HG03159 (cell line): Measurements from ENCODE around the gene MRGPRX2.

Experiments used
- ATAC-seq: cut with Tn5 transposase; IDR thresholded peaks from one replicate; pipeline ENCODE4 v1.9.1; 2021; ENCODE audit warnings: mild to moderate bottlenecking, moderate library complexity; ENCODE audit not compliant: unreplicated experiment

The MRGPRX2 gene

DNA sequence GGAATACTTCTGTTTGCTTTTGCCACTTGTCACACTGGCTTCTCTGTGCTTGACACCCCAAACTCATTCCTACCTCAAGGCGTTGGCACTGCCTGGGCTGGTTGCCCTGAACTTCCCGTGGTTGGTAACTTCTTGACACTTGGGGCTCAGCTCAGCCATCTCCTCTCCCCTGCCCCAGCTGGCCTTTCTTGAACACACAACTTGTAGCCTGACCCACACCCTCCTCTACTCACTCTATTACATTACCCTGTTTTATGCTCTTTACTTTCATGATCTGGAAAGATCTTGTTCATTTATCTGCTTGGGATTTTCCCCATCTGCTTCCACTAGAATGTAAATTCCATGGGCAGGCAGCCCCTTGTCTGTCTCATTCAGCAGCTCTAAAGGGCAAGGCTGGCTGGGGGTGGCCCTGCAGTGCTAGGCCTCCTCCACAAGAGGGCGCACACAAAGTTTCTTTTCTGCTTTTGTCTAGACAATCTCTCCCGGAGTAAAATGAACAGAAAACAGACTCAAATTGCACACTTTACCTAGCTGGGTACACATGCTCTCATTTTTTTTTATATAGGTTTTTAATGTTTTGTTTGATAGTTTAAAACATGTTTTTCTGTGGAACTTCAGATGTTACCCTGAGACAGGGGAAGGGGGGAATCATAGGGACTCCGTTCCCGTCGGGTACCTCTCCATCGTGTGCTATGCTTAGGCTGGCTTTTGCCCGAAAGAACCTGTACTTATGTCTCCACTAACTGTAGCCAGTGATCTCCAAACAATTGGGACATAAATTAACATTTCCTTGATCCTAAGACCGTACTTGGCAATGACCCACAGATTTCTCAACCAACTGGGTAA, 16.4 kb upstream of the MRGPRX2 start:
- peak; percentile 69 for ATAC-seq

DNA sequence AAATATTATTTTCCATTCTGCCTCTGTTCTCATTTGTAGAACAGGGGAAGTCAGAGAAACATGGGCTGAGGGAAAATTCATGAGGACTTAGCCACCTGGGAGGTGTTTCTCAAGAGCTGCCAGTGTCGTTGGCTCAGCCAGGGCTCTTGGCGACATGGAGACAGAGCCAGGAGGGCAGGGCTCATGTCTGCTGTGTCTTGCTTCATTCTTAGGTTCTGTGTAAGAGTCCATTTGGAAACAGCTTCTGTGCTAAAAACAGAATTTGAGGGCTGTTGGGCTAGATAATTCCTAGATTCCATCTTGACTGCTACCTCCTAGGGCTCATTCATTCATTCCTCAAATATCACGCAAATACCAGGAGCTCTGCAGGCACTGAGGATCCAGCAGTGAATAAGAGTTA, 15.1 kb upstream of the MRGPRX2 start:
- ATAC-seq, result no peak

DNA sequence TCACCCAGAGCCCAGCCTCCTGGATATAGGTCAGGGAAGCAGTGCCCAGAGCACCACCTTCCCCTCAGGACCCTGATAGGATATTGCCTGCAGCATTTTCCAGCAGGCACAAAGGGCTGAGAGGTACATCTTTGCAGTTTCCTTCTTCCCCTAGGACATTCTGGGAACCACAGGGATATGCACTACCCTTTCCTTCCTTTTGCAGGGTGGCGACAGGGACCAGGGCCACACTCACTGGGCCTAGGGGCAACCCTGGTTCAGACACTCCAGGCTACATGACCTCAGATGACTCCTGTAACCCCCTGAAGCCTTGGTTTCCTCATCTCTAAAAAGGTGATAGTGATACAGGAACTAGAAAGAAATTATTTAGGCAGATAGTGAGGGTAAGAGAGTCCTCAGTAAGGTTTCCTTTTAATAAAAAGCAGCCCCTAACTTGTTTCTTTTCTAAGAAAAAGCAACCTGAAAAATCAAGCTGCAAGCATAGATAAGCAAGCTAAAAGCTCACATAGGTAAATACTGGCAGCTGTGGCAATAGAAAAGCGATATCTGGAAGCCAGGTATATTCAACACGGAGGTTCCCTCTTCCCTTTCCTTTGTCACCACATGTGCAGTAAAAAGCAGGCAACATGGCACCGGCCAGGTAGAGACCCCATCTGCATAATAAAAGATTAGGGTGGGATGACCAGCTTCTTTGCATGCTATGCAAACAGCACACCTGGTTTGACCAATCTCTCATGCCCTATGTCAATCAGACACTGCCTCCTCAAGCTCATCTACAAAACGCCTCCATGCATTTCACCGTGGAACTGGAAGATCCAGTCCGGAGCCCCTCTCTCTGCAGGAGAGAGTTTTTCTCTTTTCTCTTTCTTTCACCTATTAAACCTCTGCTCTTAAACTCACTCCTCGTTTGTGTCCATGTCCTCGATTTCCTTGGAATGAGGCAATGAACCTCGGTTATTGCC, 13.2 kb upstream of the MRGPRX2 start:
- ATAC-seq, result no peak

GRCh38 chr11:19072464-19072863, 11.9 kb upstream of the MRGPRX2 start:
- no peak for ATAC-seq

- peak; percentile 93 for ATAC-seq
Measured at GRCh38 chr11:19071255-19071654, 10.7 kb upstream of the MRGPRX2 start.

GRCh38 chr11:19059833-19060232, 684 bp downstream of the MRGPRX2 start:
- ATAC-seq, result no peak

DNA sequence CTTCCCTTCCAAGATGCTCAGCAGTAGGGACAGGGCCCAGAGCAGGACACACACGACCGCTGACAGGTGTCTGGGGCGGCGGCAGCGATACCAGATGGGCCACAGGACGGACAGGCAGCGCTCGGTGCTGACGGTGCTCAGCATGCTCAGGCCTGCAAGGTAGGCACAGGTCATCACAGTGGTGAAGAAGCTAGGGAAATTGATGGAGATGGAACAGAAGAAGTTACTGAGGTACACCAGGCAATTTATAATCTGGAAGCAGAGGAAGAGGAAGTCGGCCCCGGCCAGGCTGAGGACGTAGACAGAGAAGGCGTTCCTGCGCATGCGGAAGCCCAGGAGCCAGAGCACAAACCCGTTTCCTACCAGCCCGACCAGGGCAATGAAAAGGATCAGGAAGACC, 4.6 kb downstream of the MRGPRX2 start:
- no peak for ATAC-seq

DNA sequence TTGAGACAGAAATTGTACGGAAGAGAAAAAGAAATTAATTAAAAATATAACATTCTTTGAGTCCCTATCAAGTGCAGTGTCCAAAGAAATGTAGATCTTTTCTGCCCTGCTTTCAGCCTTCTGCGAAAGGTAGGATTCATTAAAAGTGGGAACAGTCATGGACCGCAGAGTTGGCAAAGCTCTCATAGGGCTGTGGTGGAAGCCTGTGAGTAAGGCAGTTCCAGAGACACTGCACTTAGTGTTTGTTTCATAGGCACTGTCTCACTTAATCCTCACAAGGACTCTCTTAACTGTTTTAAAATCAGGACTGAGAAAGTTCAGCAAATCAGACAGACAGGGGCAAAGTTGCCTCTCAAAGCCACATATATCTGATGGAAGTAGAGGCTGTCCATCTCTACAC, 5.5 kb downstream of the MRGPRX2 start:
- ATAC-seq, result no peak

DNA sequence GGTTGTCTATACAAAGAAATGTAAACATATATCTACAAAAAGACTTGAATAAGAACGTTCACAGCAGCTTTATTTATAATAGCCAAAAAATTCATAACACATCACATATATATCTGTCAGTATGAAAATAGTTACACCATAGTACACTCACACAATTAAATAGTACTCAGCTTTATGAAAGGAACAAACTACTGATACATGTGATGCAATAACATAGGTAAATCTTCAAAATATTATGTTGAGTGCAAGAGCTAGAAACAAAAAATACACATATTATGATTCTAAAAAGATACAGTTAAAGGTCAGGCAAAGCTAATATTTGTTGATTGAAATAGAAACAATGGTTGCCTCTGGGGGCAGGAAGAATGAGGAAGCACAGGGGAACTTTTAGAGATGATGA, 6.6 kb downstream of the MRGPRX2 start:
- no peak for ATAC-seq

GRCh38 chr11:19050281-19050680, 10.2 kb downstream of the MRGPRX2 start:
- ATAC-seq, result no peak

GRCh38 chr11:19049351-19049750, 11.2 kb downstream of the MRGPRX2 start:
- ATAC-seq, result no peak

DNA sequence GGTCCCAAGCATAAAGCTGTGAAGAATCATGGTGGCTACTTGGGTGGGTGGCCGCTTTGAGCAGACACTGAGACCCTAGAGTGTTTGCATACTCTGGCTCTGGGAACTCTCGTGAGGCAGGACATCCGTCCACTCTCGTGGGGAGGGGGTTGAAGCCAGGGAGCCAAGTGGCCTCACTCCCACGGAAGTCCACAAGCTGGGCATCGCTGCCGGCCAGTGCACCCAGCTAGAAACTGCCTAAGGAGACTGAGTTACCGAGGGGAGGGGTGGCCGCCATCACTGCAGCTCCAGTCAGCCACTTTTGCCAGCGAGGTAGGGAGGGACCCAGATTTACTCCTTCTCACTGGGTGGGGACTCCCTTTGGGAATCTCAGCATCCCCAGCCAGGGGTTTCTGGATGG, 20.5 kb downstream of the MRGPRX2 start:
- ATAC-seq, result no peak

DNA sequence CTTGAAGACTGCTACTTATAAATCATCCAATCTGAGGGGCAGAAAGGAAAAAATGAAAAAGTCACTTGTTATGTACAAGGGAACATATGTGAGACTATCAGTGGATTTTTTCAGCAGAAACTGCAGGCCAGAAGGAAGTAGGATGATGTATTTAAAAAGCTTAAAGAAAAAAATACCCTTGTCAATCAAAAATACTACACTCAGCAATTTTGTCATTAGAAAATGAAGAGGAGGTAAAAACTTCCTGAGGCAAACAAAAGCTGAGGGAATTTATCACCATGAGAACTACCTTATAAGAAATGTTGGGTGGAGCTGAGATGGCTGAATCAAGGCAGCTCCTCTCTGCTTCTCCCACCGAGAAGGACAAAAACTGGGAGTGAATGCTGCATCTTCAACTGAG, 21.1 kb downstream of the MRGPRX2 start:
- no peak for ATAC-seq

DNA sequence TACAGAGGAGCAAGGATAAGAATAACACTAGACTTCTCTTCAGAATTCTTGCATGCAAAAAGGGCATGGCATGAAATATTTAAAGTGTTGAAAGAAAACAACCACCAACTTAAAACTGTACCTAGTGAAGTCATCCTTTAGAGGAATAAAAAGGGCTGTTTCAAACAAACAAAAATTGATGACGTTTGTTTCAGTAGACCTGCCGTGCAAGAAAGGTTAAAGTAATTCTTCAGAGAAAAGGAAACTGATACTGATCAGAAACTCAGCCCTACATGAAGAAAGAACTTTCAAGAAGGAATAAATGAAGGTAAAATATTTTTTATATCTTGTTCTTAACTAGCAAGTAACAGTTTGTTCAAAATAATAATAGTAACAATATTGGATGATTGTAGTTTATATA, 27.5 kb downstream of the MRGPRX2 start:
- ATAC-seq, result no peak

GRCh38 chr11:19027829-19028595, 32.5 kb downstream of the MRGPRX2 start:
- ATAC-seq, result no peak

DNA sequence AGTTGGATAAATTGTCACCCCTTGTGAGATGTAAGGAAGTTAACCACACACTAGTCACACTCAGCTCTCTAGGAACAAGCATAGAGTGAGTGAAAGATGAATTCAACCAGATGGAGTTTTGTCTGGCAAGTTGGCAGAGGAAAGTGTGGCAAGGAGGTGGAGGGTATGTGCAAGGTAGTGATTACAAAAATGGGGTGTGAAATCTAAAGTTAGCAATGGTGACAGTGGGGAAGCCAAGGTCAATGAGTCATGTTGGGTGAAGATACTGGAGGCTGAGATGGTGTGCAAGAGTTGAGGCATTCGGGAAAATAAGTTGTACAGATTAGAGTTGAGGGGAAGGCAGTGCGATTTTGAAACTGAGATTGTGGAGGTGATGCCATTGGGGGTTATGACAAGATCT, 33.7 kb downstream of the MRGPRX2 start:
- no peak for ATAC-seq

GRCh38 chr11:19025481-19026406, 34.8 kb downstream of the MRGPRX2 start:
- ATAC-seq, result no peak

DNA sequence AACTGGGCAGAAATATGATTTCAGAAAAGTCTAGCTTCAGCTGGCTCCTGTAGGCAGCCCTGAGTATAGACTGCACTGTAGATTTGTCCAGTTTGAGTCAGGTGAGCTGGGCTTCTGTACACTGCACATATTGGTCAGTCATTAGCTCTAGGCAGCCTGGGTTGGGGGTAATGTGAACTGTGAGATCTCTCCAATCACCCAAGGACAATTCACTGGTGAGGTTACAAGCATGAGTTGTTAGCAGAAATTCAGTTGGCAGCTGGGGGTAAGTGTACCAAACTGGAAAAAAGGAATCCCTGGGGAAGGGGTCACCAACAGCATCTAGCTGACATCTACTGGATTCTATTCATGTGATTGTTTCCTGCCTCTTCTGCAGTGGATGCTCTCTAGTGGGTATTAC, 39.7 kb downstream of the MRGPRX2 start:
- ATAC-seq, result no peak

DNA sequence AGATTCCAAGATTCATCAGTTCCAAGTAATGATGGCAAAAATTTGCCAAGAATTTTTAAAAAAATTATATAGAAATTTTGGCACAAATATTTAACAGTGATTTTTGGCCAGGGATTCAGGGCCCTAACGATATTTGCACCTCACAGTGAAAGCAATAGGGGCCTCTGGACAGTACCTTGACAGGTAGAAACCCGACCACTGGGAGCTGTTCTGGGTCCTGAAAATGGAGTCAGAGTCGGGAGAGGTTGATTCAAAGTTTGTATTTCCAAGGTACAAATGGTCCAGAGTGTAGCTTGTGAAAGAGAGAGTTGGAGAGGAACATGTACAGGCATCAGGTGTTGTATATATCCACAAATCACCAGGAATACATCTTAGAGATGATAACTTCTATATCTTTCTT, 41.6 kb downstream of the MRGPRX2 start:
- ATAC-seq, result no peak
